GM21825 (cell line): Measurements from ENCODE around the gene DMKN.
"Not testable (repeated sequence)": the region's sequence is repeated elsewhere in the genome, so short reads cannot be mapped to it uniquely, and the experiment has no call there.

Source experiments
- ATAC-seq: cut with Tn5 transposase; IDR thresholded peaks from one replicate; pipeline ENCODE4 v1.9.1; 2021; ENCODE audit warnings: mild to moderate bottlenecking, moderate library complexity; ENCODE audit not compliant: unreplicated experiment

Gene DMKN

GRCh38 chr19:35501684-35502083 is 11.8 kb downstream of the DMKN start:
- ATAC-seq, result no peak

GRCh38 chr19:35500611-35501010 is 12.8 kb downstream of the DMKN start:
- no peak for ATAC-seq

- ATAC-seq, result no peak
Observed at GRCh38 chr19:35498984-35499527, 14.4 kb downstream of the DMKN start.

- no peak for ATAC-seq
Observed at GRCh38 chr19:35498220-35498619, 15.2 kb downstream of the DMKN start.

- ATAC-seq, result no peak
Observed at GRCh38 chr19:35497406-35497805, 16.0 kb downstream of the DMKN start.

GRCh38 chr19:35495107-35496064 is 18.1 kb downstream of the DMKN start:
- no peak for ATAC-seq

GRCh38 chr19:35493971-35494370 is 19.5 kb downstream of the DMKN start:
- no peak for ATAC-seq

GRCh38 chr19:35491836-35492360 is 21.6 kb downstream of the DMKN start:
- ATAC-seq, result no peak

GRCh38 chr19:35490364-35490763 is 23.1 kb downstream of the DMKN start, which contains the start of gene KRTDAP:
Gene KRTDAP, minus strand, starts transcription at chr19:35490464. Its CDS starts 22 bp downstream, at chr19:35490442.
- no peak for ATAC-seq

GRCh38 chr19:35488677-35489076 is 24.8 kb downstream of the DMKN start:
- ATAC-seq, result no peak

- ATAC-seq, result no peak
Observed at GRCh38 chr19:35487656-35488182, 25.7 kb downstream of the DMKN start.

GRCh38 chr19:35486268-35486708 is 27.2 kb downstream of the DMKN start:
- ATAC-seq, result no peak

- peak; percentile 74 for ATAC-seq
Observed at GRCh38 chr19:35484252-35485036, 29.0 kb downstream of the DMKN start.

- no peak for ATAC-seq
Observed at GRCh38 chr19:35483089-35483488, 30.4 kb downstream of the DMKN start.

- ATAC-seq, result no peak
Observed at GRCh38 chr19:35478794-35479677, 34.4 kb downstream of the DMKN start.

GRCh38 chr19:35476149-35476548 is 37.3 kb downstream of the DMKN start:
- ATAC-seq, result no peak

GRCh38 chr19:35474594-35474993 is 38.9 kb downstream of the DMKN start:
- not testable (repeated sequence) for ATAC-seq

GRCh38 chr19:35474104-35474503 is 39.3 kb downstream of the DMKN start:
- no peak for ATAC-seq

GRCh38 chr19:35471946-35472345 is 41.5 kb downstream of the DMKN start:
- no peak for ATAC-seq

GRCh38 chr19:35471075-35471474 is 42.4 kb downstream of the DMKN start:
- ATAC-seq, result not testable (repeated sequence)
